NOMO-1 treated with DMSO at 0.1 percent for 48 hours (cell line): ENCODE data around the gene OBSCN.

Experiments
- DNase-seq: peaks from one replicate; lab custom pipeline; 2025; ENCODE audit not compliant: unreplicated experiment; lab: John Stamatoyannopoulos, UW

Gene OBSCN

GRCh38 chr1:228275179-228275429, 67.3 kb downstream of the OBSCN start:
- DNase-seq = no peak

GRCh38 chr1:228275430-228276173, 67.8 kb downstream of the OBSCN start:
- peak; percentile 89 for DNase-seq

- no peak for DNase-seq
Measured at GRCh38 chr1:228276174-228276831, 68.5 kb downstream of the OBSCN start.

DNA sequence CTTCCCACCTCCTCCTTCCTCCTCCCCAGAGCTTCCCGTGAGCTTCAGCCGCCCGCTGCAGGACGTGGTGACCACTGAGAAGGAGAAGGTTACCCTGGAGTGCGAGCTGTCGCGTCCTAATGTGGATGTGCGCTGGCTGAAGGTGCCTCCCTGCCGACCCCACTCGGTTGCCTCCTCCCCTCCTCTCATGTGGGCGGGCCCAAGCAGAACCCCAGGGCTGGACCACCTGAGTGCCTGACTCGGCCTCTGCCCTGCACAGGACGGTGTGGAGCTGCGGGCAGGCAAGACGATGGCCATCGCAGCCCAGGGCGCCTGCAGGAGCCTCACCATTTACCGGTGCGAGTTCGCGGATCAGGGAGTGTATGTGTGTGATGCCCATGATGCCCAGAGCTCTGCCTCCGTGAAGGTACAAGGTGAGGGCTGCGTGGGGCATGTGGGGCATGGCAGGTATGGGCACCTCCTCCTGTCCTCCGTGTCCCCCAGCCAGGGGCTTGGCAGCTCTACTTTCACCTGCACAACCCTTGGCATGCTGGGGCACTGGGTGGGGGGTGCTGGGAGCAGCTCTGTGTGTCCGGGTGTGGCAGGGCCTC, 69.2 kb downstream of the OBSCN start:
- no peak for DNase-seq

- no peak for DNase-seq
Measured at GRCh38 chr1:228277491-228278431, 69.9 kb downstream of the OBSCN start.

GRCh38 chr1:228278432-228278941, 70.6 kb downstream of the OBSCN start:
- DNase-seq = no peak

DNA sequence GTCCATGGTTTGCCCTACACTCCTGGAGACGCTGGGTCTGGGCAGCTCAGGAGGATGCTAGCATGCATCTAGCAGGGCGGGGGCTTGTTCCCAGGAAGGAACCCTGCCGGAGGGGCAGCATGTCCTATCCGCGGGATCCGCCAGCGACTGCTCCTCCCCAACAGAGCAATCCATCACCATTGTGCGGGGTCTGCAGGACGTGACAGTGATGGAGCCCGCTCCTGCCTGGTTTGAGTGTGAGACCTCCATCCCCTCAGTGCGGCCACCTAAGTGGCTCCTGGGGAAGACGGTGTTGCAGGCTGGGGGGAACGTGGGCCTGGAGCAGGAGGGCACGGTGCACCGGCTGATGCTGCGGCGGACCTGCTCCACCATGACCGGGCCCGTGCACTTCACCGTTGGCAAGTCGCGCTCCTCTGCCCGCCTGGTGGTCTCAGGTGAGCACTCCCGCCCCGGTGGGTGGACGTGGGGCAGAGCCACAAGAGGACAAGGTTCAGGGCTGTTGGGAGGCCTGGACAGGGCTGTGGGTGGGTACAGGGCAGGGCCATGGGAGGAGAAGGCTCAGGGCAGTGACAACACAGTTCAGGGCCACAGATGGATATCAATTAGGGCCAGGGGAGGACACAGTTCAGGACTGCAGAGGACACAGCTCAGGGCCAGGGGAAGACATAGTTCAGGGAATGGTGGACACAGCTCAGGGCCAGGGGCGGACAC, 71.3 kb downstream of the OBSCN start:
- no peak for DNase-seq

DNA sequence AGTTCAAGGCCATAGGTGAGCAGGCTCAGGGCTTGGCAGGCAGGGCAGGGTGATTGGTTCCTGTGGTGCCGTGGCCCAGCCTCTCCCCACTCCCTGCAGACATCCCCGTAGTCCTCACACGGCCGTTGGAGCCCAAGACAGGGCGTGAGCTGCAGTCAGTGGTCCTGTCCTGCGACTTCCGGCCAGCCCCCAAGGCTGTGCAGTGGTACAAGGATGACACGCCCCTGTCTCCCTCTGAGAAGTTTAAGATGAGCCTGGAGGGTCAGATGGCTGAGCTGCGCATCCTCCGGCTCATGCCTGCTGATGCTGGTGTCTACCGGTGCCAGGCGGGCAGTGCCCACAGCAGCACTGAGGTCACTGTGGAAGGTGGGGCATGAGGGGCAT, 71.9 kb downstream of the OBSCN start:
- DNase-seq = no peak

- DNase-seq = no peak
Measured at GRCh38 chr1:228280106-228280901, 72.5 kb downstream of the OBSCN start.

DNA sequence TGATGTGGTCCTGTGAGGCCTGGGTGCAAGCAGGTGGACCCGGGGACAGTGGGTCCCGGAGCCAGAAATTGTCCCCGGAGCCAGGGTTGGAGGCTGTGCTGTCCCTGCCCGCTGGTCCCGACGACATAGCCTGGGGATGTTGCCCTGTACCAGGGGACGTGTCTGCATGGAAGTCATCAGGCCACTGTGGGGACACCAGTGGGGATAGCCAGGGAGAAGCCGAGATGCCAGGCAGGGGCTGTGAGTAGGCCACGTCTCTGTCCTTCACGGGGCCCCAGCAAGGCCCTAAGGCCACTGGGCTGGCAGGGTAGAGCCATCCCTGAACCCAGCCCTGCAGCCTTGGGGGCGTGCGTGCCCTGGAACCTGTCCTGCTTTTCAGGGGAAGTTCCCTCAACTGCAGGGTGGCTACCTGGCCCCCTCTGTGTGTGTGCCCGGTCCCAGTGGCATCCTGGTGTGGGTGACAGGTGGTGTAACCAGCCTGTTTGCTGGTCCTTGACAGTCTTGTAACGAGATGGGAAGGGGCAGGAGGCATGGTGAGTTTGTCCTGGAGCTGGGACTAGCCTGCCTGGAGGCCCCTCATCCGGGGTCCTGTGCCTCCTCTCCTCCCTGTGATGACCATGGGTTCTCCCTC, 73.2 kb downstream of the OBSCN start:
- no peak for DNase-seq

GRCh38 chr1:228281631-228282328, 73.9 kb downstream of the OBSCN start:
- DNase-seq = no peak

- no peak for DNase-seq
Measured at GRCh38 chr1:228282329-228283042, 74.6 kb downstream of the OBSCN start.

- DNase-seq = no peak
Measured at GRCh38 chr1:228283043-228283371, 75.2 kb downstream of the OBSCN start.

- DNase-seq = no peak
Measured at GRCh38 chr1:228283476-228284147, 75.8 kb downstream of the OBSCN start.

- DNase-seq = no peak
Measured at GRCh38 chr1:228284148-228284495, 76.3 kb downstream of the OBSCN start.

DNA sequence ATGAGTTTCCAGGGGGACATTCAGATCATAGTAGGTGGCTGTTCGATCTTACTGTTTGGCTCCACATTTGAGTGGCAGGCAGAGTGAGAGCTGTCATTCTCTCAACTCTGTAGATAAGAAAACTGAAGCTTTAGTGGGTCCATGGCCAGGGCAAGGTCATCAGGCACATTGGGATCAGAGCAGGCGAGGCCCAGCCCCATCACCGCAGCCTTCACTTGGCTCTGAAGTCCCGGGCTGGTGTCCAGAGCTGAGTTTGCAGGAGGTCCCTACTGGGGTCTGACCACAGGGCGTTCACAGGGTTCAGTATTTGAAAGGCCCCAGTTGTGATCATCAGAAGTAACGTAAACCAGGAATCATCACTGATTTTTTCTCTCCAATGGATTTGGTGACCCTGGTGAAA, 76.7 kb downstream of the OBSCN start:
- DNase-seq = no peak

DNA sequence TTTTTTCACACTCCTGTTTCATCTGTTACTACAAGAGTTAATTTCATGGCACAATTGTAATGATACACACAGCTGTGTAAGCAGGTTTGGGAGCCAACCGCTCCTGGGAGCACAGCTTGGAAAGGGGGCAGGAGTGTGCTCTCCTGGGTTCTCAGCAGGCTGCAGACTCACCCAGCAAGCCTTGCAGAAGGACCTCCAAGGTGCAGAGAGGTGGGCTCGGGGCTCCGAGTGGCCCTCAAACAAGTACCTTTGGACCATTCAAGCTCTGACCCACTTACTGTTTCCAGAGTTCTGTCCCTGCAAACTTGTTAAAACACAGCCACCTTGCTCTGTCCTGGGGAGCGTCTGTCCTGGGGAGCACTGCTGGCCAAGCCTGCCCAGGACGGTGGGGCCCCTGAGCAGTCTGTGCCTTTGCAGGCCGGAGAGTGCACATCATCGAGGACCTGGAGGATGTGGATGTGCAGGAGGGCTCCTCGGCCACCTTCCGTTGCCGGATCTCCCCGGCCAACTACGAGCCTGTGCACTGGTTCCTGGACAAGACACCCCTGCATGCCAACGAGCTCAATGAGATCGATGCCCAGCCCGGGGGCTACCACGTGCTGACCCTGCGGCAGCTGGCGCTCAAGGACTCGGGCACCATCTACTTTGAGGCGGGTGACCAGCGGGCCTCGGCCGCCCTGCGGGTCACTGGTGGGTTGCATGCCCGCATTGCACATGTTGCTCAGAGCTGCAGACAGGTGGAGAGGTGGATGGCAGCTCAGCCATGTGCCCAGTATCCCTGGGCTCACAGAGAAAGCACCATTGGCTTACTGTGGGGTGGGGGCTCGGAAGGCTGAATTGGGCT, 78.0 kb downstream of the OBSCN start:
- no peak for DNase-seq
